ENCODE data around the gene CAMK1. TPM values are rescaled to one million over a fixed set of nuclear protein-coding genes. Genes with fewer than 3 reads are reported as not detected.

CAMK1 gene
- total and polyA plus RNA-seq, 5 donors = 20.1 to 24.9 (median 21.6) TPM

- 49% methylated on average over 7 of the region's 7 CpGs for WGBS
- DNase-seq (no peak), ATAC-seq (no peak)
- Histone ChIP-seq H3K27me3 (ENCODE audit: control insufficient read depth, insufficient read depth) (no peaks in the 10 kb centered on the region), H3K27ac (ENCODE audit: low read length) (no peak overlapping the region), H3K4me1 (ENCODE audit: control insufficient read depth, insufficient read depth, low read length) (no peaks in the 10 kb centered on the region), H3K9me3 (ENCODE audit: control insufficient read depth, low read length) (no peaks in the 10 kb centered on the region), H3K4me3 (ENCODE audit: low read length) (no peak overlapping the region)
- intact Hi-C loops (cut with DNase I) = loop anchor here in 1 of 4 donors (10.0 kb wide), 1 partner anchor 216 kb away; no protein-coding TSS in a partner anchor
Measured at GRCh38 chr3:9721015-9721699, 48.6 kb downstream of the CAMK1 start.

- Histone ChIP-seq H3K9me3 (ENCODE audit: control insufficient read depth, low read length) (no peaks in the 10 kb centered on the region), H3K27ac (ENCODE audit: low read length) (no peak overlapping the region), H3K4me1 (ENCODE audit: control insufficient read depth, insufficient read depth, low read length) (no peaks in the 10 kb centered on the region), H3K27me3 (ENCODE audit: control insufficient read depth, insufficient read depth) (no peaks in the 10 kb centered on the region), H3K4me3 (ENCODE audit: low read length) (no peak overlapping the region)
- intact Hi-C loops (cut with DNase I) = no loop called here
- no peak for DNase-seq
- ATAC-seq = no peak
- 71% methylated on average over 4 of the region's 4 CpGs for WGBS
Measured at GRCh38 chr3:9718118-9718517, 51.6 kb downstream of the CAMK1 start.

GRCh38 chr3:9717563-9717962 lies 52.2 kb downstream of the CAMK1 start:
- no peaks in the 10 kb centered on the region for H3K27me3 ChIP-seq (ENCODE audit: control insufficient read depth, insufficient read depth)
- H3K27ac ChIP-seq (ENCODE audit: low read length) = no peak overlapping the region
- H3K4me1 ChIP-seq (ENCODE audit: control insufficient read depth, insufficient read depth, low read length) = no peaks in the 10 kb centered on the region
- H3K9me3 ChIP-seq (ENCODE audit: control insufficient read depth, low read length) = no peaks in the 10 kb centered on the region
- WGBS = 84% methylated on average over 1 of the region's 1 CpG
- intact Hi-C loops (cut with DNase I) = no loop called here
- H3K4me3 ChIP-seq (ENCODE audit: low read length) = no peak overlapping the region
- DNase-seq (no peak), ATAC-seq (no peak)

- intact Hi-C loops (cut with DNase I) = no loop called here
- Histone ChIP-seq H3K27ac (ENCODE audit: low read length) (no peak overlapping the region), H3K27me3 (ENCODE audit: control insufficient read depth, insufficient read depth) (no peaks in the 10 kb centered on the region), H3K9me3 (ENCODE audit: control insufficient read depth, low read length) (no peaks in the 10 kb centered on the region), H3K4me3 (ENCODE audit: low read length) (no peak overlapping the region), H3K4me1 (ENCODE audit: control insufficient read depth, insufficient read depth, low read length) (no peaks in the 10 kb centered on the region)
- no peak for DNase-seq
- ATAC-seq = no peak
- 75% methylated on average over 5 of the region's 5 CpGs for WGBS
Measured at GRCh38 chr3:9716801-9717555, 52.8 kb downstream of the CAMK1 start.

GRCh38 chr3:9715764-9716437 lies 53.8 kb downstream of the CAMK1 start:
- peak; percentile 80 to 89 (median 83) for DNase-seq
- Histone ChIP-seq H3K27ac (ENCODE audit: low read length) (peak overlapping the region; percentile 2), H3K27me3 (ENCODE audit: control insufficient read depth, insufficient read depth) (no peaks in the 10 kb centered on the region), H3K9me3 (ENCODE audit: control insufficient read depth, low read length) (no peaks in the 10 kb centered on the region), H3K4me3 (ENCODE audit: low read length) (no peak overlapping the region), H3K4me1 (ENCODE audit: control insufficient read depth, insufficient read depth, low read length) (no peaks in the 10 kb centered on the region)
- peak; percentile 94 to 96 for ATAC-seq
- intact Hi-C loops (cut with DNase I) = no loop called here
- WGBS = 43% methylated on average over 6 of the region's 6 CpGs

- no peak for ATAC-seq
- no peaks in the 10 kb centered on the region for H3K4me1 ChIP-seq (ENCODE audit: control insufficient read depth, insufficient read depth, low read length)
- no peak overlapping the region for H3K4me3 ChIP-seq (ENCODE audit: low read length)
- WGBS = 20% methylated on average over 4 of the region's 4 CpGs
- no peak overlapping the region for H3K27ac ChIP-seq (ENCODE audit: low read length)
- intact Hi-C loops (cut with DNase I) = no loop called here
- no peaks in the 10 kb centered on the region for H3K27me3 ChIP-seq (ENCODE audit: control insufficient read depth, insufficient read depth)
- no peaks in the 10 kb centered on the region for H3K9me3 ChIP-seq (ENCODE audit: control insufficient read depth, low read length)
- no peak for DNase-seq
Measured at GRCh38 chr3:9715136-9715535, 54.6 kb downstream of the CAMK1 start.

- Histone ChIP-seq H3K9me3 (ENCODE audit: control insufficient read depth, low read length) (no peaks in the 10 kb centered on the region), H3K4me1 (ENCODE audit: control insufficient read depth, insufficient read depth, low read length) (no peaks in the 10 kb centered on the region), H3K27me3 (ENCODE audit: control insufficient read depth, insufficient read depth) (no peaks in the 10 kb centered on the region), H3K4me3 (ENCODE audit: low read length) (no peak overlapping the region), H3K27ac (ENCODE audit: low read length) (no peak overlapping the region)
- ATAC-seq (no peak), DNase-seq (no peak)
- WGBS = 83% methylated on average over 4 of the region's 4 CpGs
- intact Hi-C loops (cut with DNase I) = no loop called here
Measured at GRCh38 chr3:9713142-9713541, 56.6 kb downstream of the CAMK1 start.

GRCh38 chr3:9712415-9712814 lies 57.3 kb downstream of the CAMK1 start:
- intact Hi-C loops (cut with DNase I) = no loop called here
- WGBS = 66% methylated on average over 2 of the region's 2 CpGs
- Histone ChIP-seq H3K4me3 (ENCODE audit: low read length) (no peak overlapping the region), H3K9me3 (ENCODE audit: control insufficient read depth, low read length) (no peaks in the 10 kb centered on the region), H3K27ac (ENCODE audit: low read length) (no peak overlapping the region), H3K27me3 (ENCODE audit: control insufficient read depth, insufficient read depth) (no peaks in the 10 kb centered on the region), H3K4me1 (ENCODE audit: control insufficient read depth, insufficient read depth, low read length) (no peaks in the 10 kb centered on the region)
- ATAC-seq = no peak
- no peak for DNase-seq

- intact Hi-C loops (cut with DNase I) = no loop called here
- H3K27ac ChIP-seq (ENCODE audit: low read length) = no peak overlapping the region
- ATAC-seq = no peak
Measured at GRCh38 chr3:9710174-9710739, 59.5 kb downstream of the CAMK1 start.

More at GRCh38 chr3:9710174-9710739, 59.5 kb downstream of the CAMK1 start:
- 81% methylated on average over 3 of the region's 3 CpGs for WGBS
- no peaks in the 10 kb centered on the region for H3K9me3 ChIP-seq (ENCODE audit: control insufficient read depth, low read length)
- H3K4me1 ChIP-seq (ENCODE audit: control insufficient read depth, insufficient read depth, low read length) = no peaks in the 10 kb centered on the region
- DNase-seq = no peak
- no peaks in the 10 kb centered on the region for H3K27me3 ChIP-seq (ENCODE audit: control insufficient read depth, insufficient read depth)
- H3K4me3 ChIP-seq (ENCODE audit: low read length) = no peak overlapping the region
